GM23338 (cell line): ENCODE results near the gene RRM1.

ENCODE experiments used
- CREB1 ChIP-seq: fragments of 250-450 bp; sonication (Bioruptor Pico); IDR thresholded peaks from 2 replicates; pipeline ENCODE4 v1.5.0; 2020; ENCODE audit warnings: low read depth, mild to moderate bottlenecking, moderate library complexity
- EZH2 ChIP-seq: fragments of 200-600 bp; sonication (generic); IDR thresholded peaks from one replicate; pipeline ENCODE4 v1.8.0; 2017; ENCODE audit warnings: antibody characterized with exemption, mild to moderate bottlenecking, low read depth; ENCODE audit not compliant: unreplicated experiment
- EZH2phosphoT487 ChIP-seq: fragments of 200-600 bp; sonication (generic); IDR thresholded peaks from one replicate; pipeline ENCODE4 v1.8.1; 2018; ENCODE audit warnings: antibody characterized with exemption; ENCODE audit not compliant: unreplicated experiment
- JUNB ChIP-seq: IDR thresholded peaks from one replicate; pipeline ENCODE4 v1.6.1; 2016; ENCODE audit warnings: antibody characterized with exemption; ENCODE audit not compliant: unreplicated experiment
- POLR2AphosphoS5 ChIP-seq: IDR thresholded peaks from 2 replicates; pipeline ENCODE4 v1.6.1; 2016; ENCODE audit warnings: antibody characterized with exemption, low read depth
- STAT1 ChIP-seq: IDR thresholded peaks from one replicate; pipeline ENCODE4 v1.6.1; 2016; ENCODE audit warnings: antibody characterized with exemption; ENCODE audit not compliant: unreplicated experiment
- TF ChIP-seq, protein P1 (sequence below), 2 experiments: fragments of 200-600 bp in 1 of 2; sonication (generic) in 1 of 2; conservative IDR thresholded peaks; 2 replicates each; pipeline versions ENCODE4 v1.5.1 to v1.6.1; 2016 to 2017; ENCODE audit warnings: antibody characterized with exemption in 2 of 2, low read depth in 2 of 2, mild to moderate bottlenecking in 2 of 2, moderate library complexity in 1 of 2
- TF ChIP-seq, protein P2 (sequence below): IDR thresholded peaks from 2 replicates; pipeline ENCODE4 v1.6.1; 2016; ENCODE audit warnings: antibody characterized with exemption
- TF ChIP-seq, protein P3 (sequence below): IDR thresholded peaks from one replicate; pipeline ENCODE4 v1.6.1; 2018; ENCODE audit warnings: antibody characterized with exemption; ENCODE audit not compliant: unreplicated experiment

DNA sequence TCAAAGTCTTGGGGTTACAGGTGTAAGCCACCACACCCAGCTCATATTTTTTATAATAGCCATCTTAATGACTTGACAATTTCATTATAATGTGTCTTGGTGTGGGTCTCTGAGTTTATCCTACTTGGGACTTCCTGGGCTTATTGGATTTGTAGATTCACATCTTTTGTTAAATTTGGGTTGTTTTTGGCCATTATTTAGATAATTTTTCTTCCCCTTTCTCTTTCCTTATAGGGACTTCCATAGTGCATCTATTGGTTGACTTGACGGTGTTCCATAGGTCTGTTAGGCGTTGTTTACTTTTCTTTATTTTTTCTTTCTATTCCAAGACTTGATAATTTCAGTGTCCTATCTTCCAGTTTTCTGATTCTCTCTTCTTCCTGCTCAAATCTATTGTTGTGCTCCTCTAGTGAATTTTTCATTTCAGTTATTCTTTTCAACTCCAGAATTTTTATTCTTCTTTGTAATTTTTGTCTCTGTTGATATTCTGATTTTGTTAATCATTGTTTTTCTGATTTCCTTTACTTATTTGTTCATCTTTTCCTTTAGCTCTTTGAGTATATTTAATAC lies 45.6 kb downstream of the RRM1 start:
- TF ChIP-seq, protein P1, sequence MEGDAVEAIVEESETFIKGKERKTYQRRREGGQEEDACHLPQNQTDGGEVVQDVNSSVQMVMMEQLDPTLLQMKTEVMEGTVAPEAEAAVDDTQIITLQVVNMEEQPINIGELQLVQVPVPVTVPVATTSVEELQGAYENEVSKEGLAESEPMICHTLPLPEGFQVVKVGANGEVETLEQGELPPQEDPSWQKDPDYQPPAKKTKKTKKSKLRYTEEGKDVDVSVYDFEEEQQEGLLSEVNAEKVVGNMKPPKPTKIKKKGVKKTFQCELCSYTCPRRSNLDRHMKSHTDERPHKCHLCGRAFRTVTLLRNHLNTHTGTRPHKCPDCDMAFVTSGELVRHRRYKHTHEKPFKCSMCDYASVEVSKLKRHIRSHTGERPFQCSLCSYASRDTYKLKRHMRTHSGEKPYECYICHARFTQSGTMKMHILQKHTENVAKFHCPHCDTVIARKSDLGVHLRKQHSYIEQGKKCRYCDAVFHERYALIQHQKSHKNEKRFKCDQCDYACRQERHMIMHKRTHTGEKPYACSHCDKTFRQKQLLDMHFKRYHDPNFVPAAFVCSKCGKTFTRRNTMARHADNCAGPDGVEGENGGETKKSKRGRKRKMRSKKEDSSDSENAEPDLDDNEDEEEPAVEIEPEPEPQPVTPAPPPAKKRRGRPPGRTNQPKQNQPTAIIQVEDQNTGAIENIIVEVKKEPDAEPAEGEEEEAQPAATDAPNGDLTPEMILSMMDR (conservative IDR thresholded peaks at IDR 0.05; ENCODE audit: low read depth in 2 of 2): no peak
- no peak for TF ChIP-seq EZH2phosphoT487
- TF ChIP-seq POLR2AphosphoS5: no peak
- TF ChIP-seq EZH2: no peak
- TF ChIP-seq CREB1 (CRISPR knock-in tag): no peak
- TF ChIP-seq, protein P2, sequence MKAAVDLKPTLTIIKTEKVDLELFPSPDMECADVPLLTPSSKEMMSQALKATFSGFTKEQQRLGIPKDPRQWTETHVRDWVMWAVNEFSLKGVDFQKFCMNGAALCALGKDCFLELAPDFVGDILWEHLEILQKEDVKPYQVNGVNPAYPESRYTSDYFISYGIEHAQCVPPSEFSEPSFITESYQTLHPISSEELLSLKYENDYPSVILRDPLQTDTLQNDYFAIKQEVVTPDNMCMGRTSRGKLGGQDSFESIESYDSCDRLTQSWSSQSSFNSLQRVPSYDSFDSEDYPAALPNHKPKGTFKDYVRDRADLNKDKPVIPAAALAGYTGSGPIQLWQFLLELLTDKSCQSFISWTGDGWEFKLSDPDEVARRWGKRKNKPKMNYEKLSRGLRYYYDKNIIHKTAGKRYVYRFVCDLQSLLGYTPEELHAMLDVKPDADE: no peak
- TF ChIP-seq, protein P3, sequence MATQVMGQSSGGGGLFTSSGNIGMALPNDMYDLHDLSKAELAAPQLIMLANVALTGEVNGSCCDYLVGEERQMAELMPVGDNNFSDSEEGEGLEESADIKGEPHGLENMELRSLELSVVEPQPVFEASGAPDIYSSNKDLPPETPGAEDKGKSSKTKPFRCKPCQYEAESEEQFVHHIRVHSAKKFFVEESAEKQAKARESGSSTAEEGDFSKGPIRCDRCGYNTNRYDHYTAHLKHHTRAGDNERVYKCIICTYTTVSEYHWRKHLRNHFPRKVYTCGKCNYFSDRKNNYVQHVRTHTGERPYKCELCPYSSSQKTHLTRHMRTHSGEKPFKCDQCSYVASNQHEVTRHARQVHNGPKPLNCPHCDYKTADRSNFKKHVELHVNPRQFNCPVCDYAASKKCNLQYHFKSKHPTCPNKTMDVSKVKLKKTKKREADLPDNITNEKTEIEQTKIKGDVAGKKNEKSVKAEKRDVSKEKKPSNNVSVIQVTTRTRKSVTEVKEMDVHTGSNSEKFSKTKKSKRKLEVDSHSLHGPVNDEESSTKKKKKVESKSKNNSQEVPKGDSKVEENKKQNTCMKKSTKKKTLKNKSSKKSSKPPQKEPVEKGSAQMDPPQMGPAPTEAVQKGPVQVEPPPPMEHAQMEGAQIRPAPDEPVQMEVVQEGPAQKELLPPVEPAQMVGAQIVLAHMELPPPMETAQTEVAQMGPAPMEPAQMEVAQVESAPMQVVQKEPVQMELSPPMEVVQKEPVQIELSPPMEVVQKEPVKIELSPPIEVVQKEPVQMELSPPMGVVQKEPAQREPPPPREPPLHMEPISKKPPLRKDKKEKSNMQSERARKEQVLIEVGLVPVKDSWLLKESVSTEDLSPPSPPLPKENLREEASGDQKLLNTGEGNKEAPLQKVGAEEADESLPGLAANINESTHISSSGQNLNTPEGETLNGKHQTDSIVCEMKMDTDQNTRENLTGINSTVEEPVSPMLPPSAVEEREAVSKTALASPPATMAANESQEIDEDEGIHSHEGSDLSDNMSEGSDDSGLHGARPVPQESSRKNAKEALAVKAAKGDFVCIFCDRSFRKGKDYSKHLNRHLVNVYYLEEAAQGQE: no peak
- no peak for TF ChIP-seq STAT1
- TF ChIP-seq JUNB: no peak
